ENCODE data around the gene POTEH.
"Not testable (repeated sequence)": the region's sequence is repeated elsewhere in the genome, so short reads cannot be mapped to it uniquely, and the experiment has no call there.

POTEH gene

GRCh38 chr22:15689749-15690125 is at the start of gene POTEH:
Gene POTEH, plus strand, starts transcription at chr22:15690026. Its CDS starts 52 bp downstream, at chr22:15690078.
- not testable (repeated sequence) for DNase-seq

- DNase-seq = not testable (repeated sequence)
These were observed 47.5 kb upstream of the POTEH start for GRCh38 chr22:15642288-15642861.

- not testable (repeated sequence) for DNase-seq
These were observed 37.9 kb upstream of the POTEH start for GRCh38 chr22:15651954-15652353.

GRCh38 chr22:15652738-15653137 is 37.1 kb upstream of the POTEH start:
- not testable (repeated sequence) for DNase-seq

GRCh38 chr22:15653241-15653640 is 36.6 kb upstream of the POTEH start:
- DNase-seq = not testable (repeated sequence)

- not testable (repeated sequence) for DNase-seq
These were observed 28.7 kb upstream of the POTEH start for GRCh38 chr22:15661102-15661501.

GRCh38 chr22:15664682-15665081 is 25.1 kb upstream of the POTEH start:
- DNase-seq = not testable (repeated sequence)

GRCh38 chr22:15665478-15665877 is 24.3 kb upstream of the POTEH start:
- not testable (repeated sequence) for DNase-seq

- not testable (repeated sequence) for DNase-seq
These were observed 20.4 kb upstream of the POTEH start for GRCh38 chr22:15669430-15669829.

- DNase-seq = not testable (repeated sequence)
These were observed 10.1 kb upstream of the POTEH start for GRCh38 chr22:15679702-15680101.

GRCh38 chr22:15684115-15684514 is 5.7 kb upstream of the POTEH start:
- not testable (repeated sequence) for DNase-seq

- DNase-seq = not testable (repeated sequence)
These were observed 5.1 kb upstream of the POTEH start for GRCh38 chr22:15684695-15685094.

GRCh38 chr22:15685641-15686040 is 4.2 kb upstream of the POTEH start:
- not testable (repeated sequence) for DNase-seq

GRCh38 chr22:15687086-15687485 is 2.7 kb upstream of the POTEH start:
- DNase-seq = not testable (repeated sequence)

GRCh38 chr22:15687676-15688075 is 2.1 kb upstream of the POTEH start:
- DNase-seq = peak; percentile 44

GRCh38 chr22:15688090-15688489 is 1.7 kb upstream of the POTEH start:
- DNase-seq = peak; percentile 47

- peak; percentile 55 for DNase-seq
These were observed 646 bp upstream of the POTEH start for GRCh38 chr22:15689012-15689748.

- not testable (repeated sequence) for DNase-seq
These were observed 23.8 kb downstream of the POTEH start for GRCh38 chr22:15713600-15713999.

- DNase-seq = not testable (repeated sequence)
These were observed 24.3 kb downstream of the POTEH start for GRCh38 chr22:15714125-15714524.

- DNase-seq = not testable (repeated sequence)
These were observed 32.1 kb downstream of the POTEH start for GRCh38 chr22:15721884-15722283.

GRCh38 chr22:15729209-15729917 is 39.5 kb downstream of the POTEH start:
- DNase-seq = not testable (repeated sequence)

- DNase-seq = not testable (repeated sequence)
These were observed 41.2 kb downstream of the POTEH start for GRCh38 chr22:15731023-15731422.

GRCh38 chr22:15734411-15734810 is 44.6 kb downstream of the POTEH start:
- DNase-seq = not testable (repeated sequence)
